Stimulated activated CD8-positive, alpha-beta memory T cell treated with anti-CD3 and anti-CD28 coated beads, Interleukin-7, amount 100 ng/mL, for 24 hours (primary cell): Measurements from ENCODE around the gene SPSB4.
"Not testable (repeated sequence)": the region's sequence is repeated elsewhere in the genome, so short reads cannot be mapped to it uniquely, and the experiment has no call there.

Source experiments
- DNase-seq: peaks from one replicate; pipeline ENCODE4 v3.0.0-alpha.2; 2020; ENCODE audit warnings: low read depth

Gene SPSB4

DNA sequence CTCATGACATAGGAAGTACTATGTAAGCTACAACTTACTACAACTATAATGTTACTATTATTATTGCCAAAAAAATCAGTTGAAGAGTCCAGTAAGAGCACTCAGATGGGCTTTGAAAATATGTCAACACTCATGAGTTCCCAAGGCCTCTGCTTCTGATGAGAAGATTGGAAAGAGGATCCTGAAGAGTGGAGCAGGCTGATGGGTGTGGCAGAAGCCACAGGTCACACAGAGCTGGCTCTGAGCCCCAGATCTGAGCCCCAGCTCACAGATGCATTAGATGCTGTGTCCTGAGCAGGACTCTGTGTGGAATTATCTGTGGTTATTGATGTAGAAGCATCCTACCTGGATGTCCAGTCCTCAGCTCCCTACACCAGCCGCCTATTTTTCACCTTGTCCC, 65.6 kb downstream of the SPSB4 start:
- no peak for DNase-seq

DNA sequence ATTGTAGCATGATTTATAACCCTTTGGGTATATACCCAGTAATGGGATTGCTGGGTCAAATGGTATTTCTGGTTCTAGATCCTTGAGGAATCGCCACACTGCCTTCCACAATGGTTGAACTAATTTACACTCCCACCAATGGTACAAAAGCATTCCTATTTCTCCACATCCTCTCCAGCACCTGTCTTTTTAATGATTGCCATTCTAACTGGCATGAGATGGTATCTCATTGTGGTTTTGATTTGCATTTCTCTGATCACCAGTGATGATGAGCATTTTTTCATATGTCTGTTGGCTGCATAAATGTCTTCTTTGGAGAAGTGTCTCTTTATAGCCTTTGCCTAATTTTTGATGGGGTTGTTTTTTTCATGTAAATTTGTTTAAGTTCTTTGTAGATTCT, 66.8 kb downstream of the SPSB4 start:
- not testable (repeated sequence) for DNase-seq

DNA sequence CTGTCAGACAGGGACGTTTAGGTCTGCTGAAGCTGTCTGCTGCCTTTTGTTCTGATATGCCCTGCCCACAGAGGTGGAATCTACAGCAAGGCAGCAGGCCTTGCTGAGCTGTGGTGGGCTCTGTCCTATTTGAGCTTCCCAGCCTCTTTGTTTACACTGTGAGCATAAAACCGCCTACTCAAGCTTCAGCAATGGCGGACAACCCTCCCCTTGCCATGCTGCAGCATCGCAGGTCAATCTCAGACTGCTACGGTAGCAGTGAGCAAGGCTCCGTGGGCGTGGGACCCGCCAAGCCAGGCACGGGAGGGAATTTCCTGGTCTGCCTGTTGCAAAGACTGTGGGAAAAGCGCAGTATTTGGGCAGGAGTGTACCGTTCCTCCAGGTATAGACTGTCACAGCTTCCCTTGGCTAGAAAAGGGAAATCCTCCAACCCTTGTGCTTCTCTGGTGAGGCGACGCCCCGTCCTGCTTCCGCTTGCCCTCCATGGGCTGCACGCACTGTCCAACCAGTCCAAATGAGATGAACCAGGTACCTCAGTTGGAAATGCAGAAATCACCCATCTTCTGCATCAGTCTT, 71.4 kb downstream of the SPSB4 start:
- DNase-seq = no peak

DNA sequence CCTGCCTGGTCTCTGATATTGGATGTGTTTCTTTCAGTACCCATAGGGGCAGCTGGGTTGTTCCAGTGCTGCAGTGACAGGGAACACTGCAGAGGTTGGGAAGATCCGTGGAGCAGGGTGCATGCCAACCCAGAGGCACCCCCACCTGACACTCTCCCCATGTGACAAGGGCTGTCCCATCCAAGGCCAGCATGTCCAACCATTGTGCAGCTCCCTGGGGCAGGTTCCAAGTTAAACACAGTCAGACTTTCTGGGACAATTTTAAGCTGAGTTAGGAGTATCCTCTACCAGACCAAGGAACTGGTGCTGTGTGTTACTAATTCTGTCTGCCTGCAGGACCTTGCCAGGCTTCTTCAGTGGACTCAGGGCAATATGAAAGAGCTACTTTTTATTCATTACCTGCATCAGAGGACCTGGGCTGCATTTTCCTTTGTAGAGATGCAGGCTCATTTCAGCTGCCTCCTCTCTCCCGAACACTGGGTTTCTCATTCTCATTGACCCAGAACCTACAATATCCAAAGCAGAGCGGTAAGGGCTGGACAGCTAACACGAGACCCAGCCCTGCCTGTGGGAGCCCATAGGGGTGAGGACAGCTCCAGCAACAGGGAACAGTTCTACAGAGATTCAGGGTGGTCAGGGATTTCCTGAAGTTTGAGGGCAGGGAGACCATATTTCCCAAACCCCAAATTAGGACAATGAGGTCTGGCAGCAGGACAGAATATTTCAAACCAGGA, 72.7 kb downstream of the SPSB4 start:
- no peak for DNase-seq

DNA sequence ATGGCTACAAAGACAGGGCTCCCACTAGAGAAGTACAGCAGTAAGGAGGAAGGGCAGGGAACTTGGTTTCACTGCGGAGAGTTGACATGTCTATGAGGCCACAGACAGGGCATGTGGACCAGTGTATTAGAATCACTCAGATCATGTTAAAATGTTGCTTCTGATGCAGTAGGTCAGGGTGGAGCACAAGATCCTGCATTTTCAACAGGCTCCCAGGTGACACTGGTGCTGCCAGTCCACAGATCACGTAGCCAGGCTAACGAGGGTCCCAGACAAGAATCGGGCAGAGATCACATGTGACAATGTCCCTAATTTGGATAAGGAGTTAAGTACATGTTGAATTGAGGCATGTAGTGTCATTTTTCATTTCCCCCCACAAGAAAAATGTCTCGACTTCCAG, 73.6 kb downstream of the SPSB4 start:
- no peak for DNase-seq

DNA sequence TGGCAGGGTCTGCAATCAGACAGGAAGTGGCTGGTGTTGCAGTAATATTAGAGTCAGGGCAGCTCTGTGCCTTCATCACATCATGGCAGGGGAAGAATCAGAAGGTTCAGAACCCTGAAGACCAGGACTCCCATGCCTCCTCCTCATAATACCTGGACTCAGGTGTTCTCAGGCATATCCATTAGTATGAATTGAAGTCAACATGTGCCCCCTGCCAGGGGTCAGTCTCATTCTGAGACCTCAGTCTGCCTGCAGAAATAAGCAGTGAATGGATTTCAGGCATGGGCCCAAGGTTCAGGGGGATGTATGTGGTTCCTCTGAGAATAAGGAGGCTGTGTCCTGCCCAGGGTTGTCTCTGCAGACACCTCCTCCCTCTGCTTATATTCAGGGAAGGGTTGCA, 74.2 kb downstream of the SPSB4 start:
- no peak for DNase-seq

DNA sequence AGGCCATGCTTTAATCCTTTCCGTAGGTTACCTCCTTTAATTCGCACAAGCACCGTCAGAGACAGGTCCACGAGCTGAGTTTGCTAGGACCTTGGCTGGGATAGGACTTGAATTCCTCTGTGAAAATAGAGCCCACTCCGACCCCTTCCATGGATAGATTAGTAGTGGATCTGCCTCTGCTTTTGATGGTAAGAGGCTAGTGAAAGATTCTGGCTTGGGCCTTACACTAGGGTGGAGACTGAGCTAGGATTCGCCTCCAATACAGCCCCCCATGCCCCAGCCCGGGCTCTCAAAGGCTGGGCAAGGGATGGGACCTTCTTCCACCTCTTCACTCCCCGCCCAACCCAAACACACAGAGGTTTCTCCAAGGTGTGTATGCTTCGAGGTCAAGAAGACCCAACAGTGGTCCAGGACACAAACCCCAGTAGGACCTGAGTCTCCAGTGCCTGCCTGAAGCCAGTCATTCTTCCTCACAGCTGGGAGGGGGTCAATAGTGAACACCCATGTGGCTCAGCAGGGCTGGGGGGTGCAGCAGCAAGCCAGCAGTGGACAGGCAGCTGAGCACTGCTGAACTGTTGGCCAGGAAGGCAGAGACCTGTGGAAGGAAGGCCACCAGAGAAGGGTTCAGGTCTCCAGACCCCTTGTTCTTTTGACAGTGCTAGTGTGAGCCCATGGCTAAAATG, 75.7 kb downstream of the SPSB4 start:
- DNase-seq = no peak

DNA sequence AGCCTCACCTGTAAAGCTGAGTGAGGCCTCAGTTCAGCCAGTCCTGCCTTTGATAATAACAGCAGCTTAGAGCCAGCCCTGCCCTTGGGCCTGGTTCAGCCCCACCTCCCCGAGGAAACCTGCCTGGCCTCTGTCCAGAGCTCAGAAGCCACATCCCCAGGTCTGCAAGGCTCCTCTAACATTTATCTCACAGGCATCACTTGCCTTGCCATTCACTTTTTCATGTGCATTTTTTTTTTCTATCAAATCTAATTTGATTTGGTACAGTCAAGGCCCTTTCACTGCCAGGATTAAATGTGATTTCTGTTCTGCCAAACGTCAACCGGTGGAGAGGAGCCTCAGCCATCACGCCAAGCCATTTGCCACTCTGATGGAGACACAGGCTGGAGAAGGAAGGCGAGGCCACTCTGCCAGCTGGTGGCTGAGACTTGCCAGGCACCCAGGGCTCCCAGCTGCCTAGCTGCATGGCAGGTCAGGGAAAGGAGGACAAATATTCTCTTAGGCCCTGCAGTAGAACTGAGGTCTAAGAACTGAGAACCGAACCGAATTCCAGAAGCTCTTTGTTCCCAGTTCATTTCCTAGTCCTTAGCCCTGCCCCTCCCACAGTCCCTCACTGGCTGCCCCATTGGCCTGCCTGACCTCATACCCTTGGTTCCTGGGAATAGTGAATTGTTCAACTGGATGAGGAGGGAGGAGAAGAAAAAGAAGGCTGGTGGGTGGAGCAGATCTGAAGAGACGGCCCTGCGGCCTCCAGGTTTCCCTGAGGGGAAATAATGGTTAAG, 76.4 kb downstream of the SPSB4 start:
- no peak for DNase-seq

DNA sequence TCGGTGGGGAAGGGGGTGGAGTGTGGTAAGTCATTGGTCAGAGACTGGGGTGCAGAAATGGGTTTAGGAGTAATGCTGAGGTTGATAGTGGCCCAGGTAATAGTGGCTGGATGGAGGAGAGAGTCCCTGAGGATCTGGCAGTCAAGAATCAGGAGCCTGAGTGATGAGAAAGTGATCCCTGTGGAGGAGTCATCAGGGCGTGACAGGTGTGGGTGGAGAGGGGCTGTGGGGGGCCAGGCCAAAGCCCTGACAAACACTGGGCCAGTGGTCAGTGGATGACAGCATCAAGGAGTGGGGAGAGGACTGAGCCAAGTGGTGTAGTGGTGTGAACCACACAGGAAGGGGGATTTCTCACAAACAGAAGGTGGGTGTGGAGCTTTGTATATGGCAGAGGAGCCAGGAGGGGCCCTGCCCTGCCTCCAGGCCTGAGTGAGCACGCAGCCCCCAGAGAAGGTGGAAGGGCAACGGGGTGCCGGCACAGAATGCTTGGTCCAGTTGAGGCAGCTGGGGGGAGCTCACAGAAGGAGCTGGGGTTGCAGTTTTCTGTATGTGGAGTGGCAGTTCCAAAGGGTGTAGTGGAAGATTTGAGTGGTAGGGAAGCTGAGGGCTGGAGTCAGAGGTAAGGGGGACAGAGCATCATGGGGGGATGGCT, 77.1 kb downstream of the SPSB4 start:
- no peak for DNase-seq

DNA sequence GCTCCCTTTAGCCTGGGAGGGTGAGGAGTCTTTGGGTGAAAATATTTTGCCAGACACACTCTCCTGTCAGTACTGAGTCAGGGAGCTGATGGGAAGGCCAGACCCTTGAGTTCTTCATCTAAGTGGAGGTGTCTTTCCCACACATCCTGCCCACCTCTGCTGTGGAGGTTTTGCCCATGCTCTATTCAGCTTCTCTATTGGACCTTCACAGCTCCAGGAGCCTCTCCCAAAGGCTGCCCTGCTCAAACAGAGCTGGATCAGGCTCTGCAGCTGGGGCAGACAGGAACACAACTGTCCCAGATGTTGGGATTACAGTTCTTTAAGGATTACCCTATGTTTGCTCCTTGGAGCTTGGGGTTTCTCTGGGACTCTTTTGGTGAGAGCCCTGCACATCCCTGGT, 77.9 kb downstream of the SPSB4 start:
- DNase-seq = no peak

DNA sequence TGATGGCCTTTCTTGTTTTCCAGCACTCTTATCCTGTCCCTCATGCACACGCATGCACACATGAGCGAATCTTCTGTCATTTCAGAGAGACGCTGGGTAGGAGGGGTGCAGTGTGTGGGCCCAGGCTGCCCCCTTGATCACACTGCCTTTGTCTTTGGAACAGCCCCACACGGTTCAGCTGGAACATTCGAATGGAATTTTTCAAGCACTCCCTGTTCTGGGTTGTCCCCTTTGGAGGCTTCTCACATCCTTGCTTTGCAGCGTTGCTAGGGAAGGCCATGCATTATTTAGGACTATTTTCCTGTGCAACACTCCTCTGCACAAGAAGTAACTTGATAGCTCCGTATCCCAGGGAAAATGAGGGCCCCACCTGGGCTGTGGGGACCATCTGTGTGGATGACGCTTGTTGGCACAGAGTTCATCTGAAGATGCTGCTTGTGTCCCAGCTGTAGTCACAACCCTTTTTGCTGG, 78.4 kb downstream of the SPSB4 start:
- no peak for DNase-seq

DNA sequence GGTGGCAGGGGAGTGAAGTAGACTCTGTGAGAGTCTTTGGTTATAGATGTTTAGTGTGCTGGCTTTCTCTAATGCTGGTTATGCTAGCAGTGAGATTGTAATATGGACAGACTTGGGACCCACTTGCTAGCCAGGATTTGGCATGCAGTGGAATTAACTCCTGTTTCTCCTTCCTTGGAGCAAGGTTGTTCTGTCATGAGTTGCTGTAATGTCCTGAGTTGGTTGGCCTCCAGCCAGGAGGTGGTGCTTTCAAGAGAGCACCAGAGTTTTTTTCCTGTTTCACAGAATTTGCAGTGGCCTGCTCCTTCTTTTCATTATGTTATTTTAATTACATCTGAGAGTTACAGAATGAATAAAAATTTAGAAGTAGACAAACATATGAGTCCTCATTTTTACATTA, 92.4 kb downstream of the SPSB4 start:
- no peak for DNase-seq

DNA sequence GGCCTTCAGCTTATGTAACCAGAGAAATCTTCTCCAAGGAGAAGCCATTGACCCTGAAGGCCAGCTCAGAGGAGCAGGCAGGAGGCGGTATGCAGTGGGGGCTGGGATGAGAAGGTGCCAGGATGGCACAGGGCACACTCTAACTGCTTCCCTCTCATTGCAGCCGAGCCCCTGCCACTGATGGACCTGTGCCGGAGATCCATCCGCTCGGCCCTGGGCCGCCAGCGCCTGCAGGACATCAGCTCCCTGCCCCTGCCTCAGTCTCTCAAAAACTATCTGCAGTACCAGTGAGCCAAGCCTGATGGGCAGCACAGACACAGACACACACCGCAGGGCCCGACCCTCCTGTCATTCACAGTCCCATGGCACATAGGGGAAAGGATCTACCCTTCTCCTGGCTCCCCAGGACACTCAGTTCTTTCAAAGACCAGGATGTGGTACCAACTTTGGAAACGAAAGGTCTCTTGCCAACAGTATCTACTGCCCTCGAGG, 95.9 kb downstream of the SPSB4 start:
- no peak for DNase-seq

DNA sequence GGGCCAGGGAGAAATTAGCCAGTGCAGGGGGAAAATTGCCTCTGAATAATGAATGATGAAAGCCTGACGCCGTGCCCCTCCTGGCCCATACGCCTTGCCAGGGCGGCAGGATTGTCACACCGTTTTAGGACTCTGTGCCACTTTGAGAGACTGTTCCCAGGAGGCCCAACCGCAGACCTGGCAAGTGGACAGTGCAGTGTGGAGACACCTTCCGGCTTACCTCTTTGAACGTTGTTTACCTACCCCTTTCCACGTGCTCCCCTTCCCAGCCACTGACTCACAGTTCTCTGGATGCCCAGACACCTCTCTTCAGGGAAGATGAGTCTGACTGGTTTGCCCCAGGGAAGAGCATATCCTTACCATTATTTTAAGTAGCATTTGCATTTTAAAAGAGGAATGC, 96.5 kb downstream of the SPSB4 start:
- no peak for DNase-seq

DNA sequence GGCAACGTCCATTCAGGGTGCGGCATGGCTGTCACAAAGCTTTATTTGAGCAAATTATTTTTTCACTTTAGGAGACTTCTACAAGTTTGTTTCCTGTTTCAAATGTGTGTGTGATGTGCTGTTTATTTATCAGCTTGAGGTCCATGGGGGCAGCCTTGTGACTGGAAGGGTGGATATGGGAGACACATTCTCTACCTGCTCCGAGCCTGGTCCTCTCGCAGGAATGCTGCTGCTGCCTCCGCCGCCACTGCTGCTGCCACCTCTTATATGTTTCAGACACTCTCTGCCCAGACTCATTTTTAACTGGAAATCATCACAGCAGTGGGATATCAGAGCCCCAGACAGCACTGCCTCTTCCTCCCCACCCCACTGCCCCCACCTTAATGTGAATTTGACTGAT, 97.0 kb downstream of the SPSB4 start:
- no peak for DNase-seq

DNA sequence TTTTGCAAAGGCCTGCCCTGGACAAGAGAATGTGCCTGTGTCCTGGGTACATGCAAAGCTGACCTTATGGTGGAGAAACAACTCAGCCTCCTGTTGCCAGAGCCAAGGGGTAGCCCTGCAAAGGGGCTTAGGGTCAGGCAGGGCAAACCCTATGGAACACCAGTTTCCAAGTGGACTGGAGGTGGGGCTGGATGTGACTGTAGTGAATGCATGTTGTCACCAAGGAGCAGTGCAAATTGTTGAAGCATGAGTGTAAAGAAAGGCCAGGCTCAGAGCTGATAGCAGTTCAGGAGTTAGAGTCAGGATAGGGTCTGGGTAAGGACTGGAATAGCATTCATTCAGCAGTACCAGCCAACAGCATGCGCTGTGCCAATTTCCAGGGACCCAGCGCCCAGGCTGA, 97.6 kb downstream of the SPSB4 start:
- DNase-seq = no peak

DNA sequence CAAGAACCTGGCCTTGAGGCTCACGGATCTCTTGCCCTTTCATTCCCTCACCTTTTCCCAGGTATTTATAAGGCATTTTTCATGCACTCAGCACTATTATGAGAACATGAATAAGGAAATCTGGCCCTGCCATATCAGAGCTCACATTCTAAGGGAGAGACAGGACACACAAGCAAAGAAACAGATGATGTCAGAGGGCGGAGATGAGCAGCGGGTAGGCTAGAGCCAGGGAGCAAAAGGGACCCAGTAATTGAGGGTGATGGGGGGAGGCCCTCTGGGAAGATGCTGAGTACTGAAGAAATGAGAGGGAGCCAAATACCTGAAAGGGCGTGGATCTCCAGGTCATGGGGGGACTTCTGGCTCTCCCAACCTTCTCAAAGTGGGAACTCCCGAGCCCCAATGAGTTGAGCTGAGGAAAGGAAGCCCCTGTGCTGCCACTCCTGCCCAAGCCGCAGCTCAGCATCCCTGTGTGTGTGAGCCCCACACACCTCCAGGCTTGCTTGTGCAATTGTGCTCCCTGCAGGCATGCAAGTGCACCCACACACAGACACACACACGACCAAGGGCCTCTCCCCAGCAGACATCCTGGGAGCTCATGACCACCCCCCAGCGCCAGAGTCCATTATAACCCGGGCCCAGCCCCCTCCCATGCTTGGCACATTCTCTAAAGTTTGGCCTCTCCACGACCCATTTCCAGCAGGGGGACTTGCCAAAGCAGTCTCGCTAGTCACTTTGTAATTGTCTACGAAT, 99.1 kb downstream of the SPSB4 start:
- DNase-seq = no peak

DNA sequence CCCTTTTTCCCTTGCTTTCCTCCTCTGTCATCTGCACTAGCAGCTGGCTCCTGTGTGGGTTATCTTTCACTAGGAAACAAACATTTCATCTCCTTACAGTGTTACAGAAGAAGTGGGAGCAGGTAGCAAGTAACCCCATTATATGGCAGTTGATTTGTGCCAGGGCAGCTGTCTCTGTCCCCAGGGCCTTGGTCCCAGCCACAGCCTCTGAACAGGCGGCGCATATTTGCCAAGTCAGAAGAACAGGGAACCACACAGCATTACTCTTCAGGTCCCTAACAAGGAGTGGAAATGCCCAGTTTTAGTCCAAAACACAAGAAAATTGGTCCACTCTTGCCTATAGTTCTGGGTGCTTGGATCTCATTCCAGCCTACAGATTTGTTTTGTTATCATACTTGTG, 99.8 kb downstream of the SPSB4 start:
- DNase-seq = no peak

DNA sequence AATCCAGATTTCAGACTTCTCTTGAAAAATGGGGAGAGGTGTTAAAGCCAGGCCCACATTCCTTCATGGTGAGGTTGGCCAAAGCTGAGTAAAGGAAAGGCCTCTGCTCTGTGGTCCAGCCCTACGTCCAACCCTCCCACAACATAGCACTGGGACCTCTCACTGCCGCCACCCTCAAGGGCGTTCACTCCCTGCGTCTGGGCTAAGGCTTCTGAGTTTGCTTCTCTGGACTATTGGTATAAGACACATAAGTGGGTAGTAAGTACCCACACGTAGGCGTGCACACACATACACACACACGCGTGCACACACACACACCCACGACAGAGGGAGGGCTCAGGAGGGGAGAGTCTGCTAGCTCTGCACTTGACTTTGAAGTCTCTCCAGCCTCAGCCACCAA, 100.3 kb downstream of the SPSB4 start:
- DNase-seq = no peak

DNA sequence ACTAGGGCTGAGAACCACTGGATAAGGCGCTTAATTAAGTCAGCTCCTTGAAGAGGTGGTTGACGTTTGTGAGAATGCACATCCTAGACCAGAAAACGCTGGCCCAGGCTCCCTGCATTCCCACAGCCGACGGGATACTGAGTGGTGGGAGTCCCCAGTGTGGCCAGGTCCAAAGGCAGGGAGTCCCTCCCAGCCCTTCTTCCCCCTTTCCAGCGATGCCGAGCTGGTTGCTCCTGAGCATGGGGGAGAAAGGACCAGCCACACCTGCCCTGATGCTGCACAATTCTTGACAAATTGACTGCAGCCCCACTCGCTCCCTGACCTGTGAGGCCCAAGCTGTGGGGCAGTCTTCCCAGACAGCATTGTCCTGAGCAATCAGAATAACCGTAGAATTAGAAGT, 101.0 kb downstream of the SPSB4 start:
- DNase-seq = no peak
